Endothelial cell of umbilical vein (primary cell): ENCODE measurements around the gene GAP43.

Source experiments
- EZH2 ChIP-seq: IDR thresholded peaks from 2 replicates; pipeline ENCODE4 v1.6.1; 2012; ENCODE audit warnings: borderline replicate concordance, low read depth, mild to moderate bottlenecking, moderate library complexity, low read length, inconsistent platforms; ENCODE audit not compliant: severe bottlenecking
- MYC ChIP-seq: IDR thresholded peaks from one replicate; pipeline ENCODE4 v1.6.1; 2011; ENCODE audit warnings: mild to moderate bottlenecking, low read depth, low read length
- POLR2A ChIP-seq: IDR thresholded peaks from 2 replicates; pipeline ENCODE4 v1.6.1; 2012; ENCODE audit warnings: low read depth, mild to moderate bottlenecking, control low read depth, low read length
- POLR2AphosphoS5 ChIP-seq: IDR thresholded peaks from 2 replicates; pipeline ENCODE4 v1.6.1; 2012; ENCODE audit warnings: low read depth, mild to moderate bottlenecking, control low read depth, low read length, moderate library complexity; ENCODE audit not compliant: insufficient read depth
- TF ChIP-seq, protein P1 (sequence below), 2 donors: IDR thresholded peaks; 1 replicate in 1 of 2; 2 replicates in 1 of 2; pipeline ENCODE4 v1.5.1; 2011; ENCODE audit warnings: low read length in 2 of 2, mild to moderate bottlenecking in 2 of 2, moderate library complexity in 2 of 2, control low read depth in 1 of 2, inconsistent platforms in 1 of 2, low read depth in 1 of 2; ENCODE audit not compliant: insufficient read depth in 1 of 2; ENCODE audit errors: extremely low read depth in 1 of 2

DNA sequence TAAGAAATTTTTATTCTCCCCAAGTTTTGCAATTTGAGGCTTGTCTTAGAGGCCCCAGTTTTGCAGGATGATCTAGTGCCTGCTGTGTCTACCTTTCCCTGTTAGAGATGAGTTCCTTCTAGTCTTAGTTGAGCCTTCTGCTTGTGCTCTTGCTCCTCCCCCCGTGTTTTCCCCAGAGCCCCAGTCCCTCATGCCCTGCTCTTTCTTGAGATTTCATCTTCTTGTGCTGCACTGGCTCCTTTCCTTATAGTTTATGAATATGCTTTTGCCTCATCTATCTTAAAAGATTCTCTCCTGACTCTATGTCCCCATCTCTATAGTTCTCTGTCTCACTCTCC lies 4.7 kb downstream of the GAP43 start:
- TF ChIP-seq, protein P1, sequence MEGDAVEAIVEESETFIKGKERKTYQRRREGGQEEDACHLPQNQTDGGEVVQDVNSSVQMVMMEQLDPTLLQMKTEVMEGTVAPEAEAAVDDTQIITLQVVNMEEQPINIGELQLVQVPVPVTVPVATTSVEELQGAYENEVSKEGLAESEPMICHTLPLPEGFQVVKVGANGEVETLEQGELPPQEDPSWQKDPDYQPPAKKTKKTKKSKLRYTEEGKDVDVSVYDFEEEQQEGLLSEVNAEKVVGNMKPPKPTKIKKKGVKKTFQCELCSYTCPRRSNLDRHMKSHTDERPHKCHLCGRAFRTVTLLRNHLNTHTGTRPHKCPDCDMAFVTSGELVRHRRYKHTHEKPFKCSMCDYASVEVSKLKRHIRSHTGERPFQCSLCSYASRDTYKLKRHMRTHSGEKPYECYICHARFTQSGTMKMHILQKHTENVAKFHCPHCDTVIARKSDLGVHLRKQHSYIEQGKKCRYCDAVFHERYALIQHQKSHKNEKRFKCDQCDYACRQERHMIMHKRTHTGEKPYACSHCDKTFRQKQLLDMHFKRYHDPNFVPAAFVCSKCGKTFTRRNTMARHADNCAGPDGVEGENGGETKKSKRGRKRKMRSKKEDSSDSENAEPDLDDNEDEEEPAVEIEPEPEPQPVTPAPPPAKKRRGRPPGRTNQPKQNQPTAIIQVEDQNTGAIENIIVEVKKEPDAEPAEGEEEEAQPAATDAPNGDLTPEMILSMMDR (IDR thresholded peaks at IDR 0.05; ENCODE audit: extremely low read depth in 1 of 2, insufficient read depth in 1 of 2, low read depth in 1 of 2, low read length in 2 of 2): no peak
- TF ChIP-seq POLR2A (no peak), MYC (no peak), EZH2 (no peak), POLR2AphosphoS5 (no peak)
